Activated CD8-positive, alpha-beta memory T cell treated with anti-CD3 and anti-CD28 coated beads for 1 hour (primary cell): ENCODE data around the gene FGG.

ENCODE experiments used
- DNase-seq, 2 donors: peaks; one replicate each; pipeline ENCODE4 v3.0.0-alpha.2; 2020; ENCODE audit warnings: low read depth in 1 of 2; ENCODE audit errors: extremely low read depth in 1 of 2

FGG gene

DNA sequence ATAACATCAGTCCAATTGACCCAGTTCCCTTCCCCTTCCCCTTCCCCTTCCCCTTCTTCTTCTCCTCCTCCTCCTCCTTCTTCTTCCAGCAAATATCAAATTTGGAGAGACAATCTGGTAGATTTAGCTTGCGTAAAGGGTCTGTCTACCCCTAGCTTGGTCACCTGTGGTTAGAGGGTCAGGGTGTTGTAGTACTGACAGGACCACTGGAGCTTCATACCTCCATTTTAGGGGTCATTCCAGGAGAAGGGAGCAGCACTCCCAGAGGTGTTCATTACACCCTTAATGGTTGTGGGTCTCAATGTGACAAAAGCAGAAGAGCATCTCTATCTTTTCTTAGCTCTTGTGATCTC is 53.3 kb downstream of the FGG start:
- DNase-seq: no peak
